Bronchial epithelial cell (primary cell): Measurements from ENCODE around the gene BBS12. TPM values are rescaled to one million over a fixed set of nuclear protein-coding genes. Genes with fewer than 3 reads are reported as not detected.

Experiments
- DNase-seq: peaks from one replicate; pipeline ENCODE4 v3.0.0-alpha.2; 2010; ENCODE audit warnings: low read depth
- FAIRE-seq: peaks from 2 replicates; lab custom pipeline; 2011; peaks lifted over from hg19 to GRCh38; lab: Jason Lieb, UNC
- H3K27me3 ChIP-seq: 2 replicates; pipeline ENCODE4 v1.5.1; 2011; ENCODE audit warnings: low read length; ENCODE audit not compliant: control insufficient read depth, insufficient read depth
- H3K36me3 ChIP-seq: 2 replicates; pipeline ENCODE4 v1.5.1; 2011; ENCODE audit warnings: low read length; ENCODE audit not compliant: control insufficient read depth, insufficient read depth
- H3K4me3 ChIP-seq: 2 replicates; pipeline ENCODE4 v1.5.1; 2011; ENCODE audit warnings: mild to moderate bottlenecking, low read depth, low read length, control low read depth
- total RNA-seq: library from RNA; depleted of rRNA; stranded (reverse); fragments of >200 nt; gene quantifications from 2 replicates; pipeline ENCODE4 v1.2.1, GENCODE V29; 2014
- TF ChIP-seq, protein P1 (sequence below): IDR thresholded peaks from 2 replicates; pipeline ENCODE4 v1.5.1; 2011; ENCODE audit warnings: mild to moderate bottlenecking, moderate library complexity, low read length, control low read depth, inconsistent platforms; ENCODE audit not compliant: insufficient read depth, severe bottlenecking

Gene BBS12
- total RNA-seq, 1 donor from 2014 or later: 4.5 TPM

DNA sequence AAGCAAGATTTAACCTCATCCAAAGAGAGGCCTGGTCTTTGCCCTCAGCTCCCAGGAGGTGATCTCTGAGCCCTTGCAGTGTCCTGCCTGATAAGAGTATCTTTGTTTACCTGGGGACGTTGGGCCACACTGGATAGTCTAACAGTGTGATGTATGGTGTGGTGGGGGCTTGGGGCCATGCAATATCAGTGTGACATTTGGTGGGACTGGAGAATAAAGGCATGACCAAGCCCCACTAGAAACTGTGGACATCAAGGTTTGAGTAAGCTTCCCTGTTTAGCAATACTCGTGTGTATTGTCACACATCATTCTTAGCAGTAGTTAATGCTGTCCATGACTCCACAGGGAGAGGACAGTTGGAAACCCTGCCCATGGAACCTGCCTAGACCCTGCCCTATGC, 34.4 kb downstream of the BBS12 start:
- FAIRE-seq (no peak), DNase-seq (no peak)
- no peaks in the 10 kb centered on the region for H3K27me3 ChIP-seq
- TF ChIP-seq, protein P1, sequence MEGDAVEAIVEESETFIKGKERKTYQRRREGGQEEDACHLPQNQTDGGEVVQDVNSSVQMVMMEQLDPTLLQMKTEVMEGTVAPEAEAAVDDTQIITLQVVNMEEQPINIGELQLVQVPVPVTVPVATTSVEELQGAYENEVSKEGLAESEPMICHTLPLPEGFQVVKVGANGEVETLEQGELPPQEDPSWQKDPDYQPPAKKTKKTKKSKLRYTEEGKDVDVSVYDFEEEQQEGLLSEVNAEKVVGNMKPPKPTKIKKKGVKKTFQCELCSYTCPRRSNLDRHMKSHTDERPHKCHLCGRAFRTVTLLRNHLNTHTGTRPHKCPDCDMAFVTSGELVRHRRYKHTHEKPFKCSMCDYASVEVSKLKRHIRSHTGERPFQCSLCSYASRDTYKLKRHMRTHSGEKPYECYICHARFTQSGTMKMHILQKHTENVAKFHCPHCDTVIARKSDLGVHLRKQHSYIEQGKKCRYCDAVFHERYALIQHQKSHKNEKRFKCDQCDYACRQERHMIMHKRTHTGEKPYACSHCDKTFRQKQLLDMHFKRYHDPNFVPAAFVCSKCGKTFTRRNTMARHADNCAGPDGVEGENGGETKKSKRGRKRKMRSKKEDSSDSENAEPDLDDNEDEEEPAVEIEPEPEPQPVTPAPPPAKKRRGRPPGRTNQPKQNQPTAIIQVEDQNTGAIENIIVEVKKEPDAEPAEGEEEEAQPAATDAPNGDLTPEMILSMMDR: no peak
- H3K4me3 ChIP-seq: no peak overlapping the region
- no peaks in the 10 kb centered on the region for H3K36me3 ChIP-seq

- DNase-seq (no peak), FAIRE-seq (no peak)
- TF ChIP-seq, protein P1: no peak
- Histone ChIP-seq H3K4me3 (no peak overlapping the region), H3K36me3 (no peaks in the 10 kb centered on the region), H3K27me3 (no peaks in the 10 kb centered on the region)
Observed at GRCh38 chr4:122771724-122772123, 39.2 kb downstream of the BBS12 start.

GRCh38 chr4:122772311-122772710, 39.8 kb downstream of the BBS12 start:
- peak; percentile 74 for DNase-seq
- no peak overlapping the region for H3K4me3 ChIP-seq
- no peaks in the 10 kb centered on the region for H3K27me3 ChIP-seq
- FAIRE-seq: no peak
- no peaks in the 10 kb centered on the region for H3K36me3 ChIP-seq
- TF ChIP-seq, protein P1: no peak

GRCh38 chr4:122772986-122773385, 40.5 kb downstream of the BBS12 start:
- no peak for DNase-seq
- no peaks in the 10 kb centered on the region for H3K36me3 ChIP-seq
- TF ChIP-seq, protein P1: no peak
- no peak for FAIRE-seq
- no peak overlapping the region for H3K4me3 ChIP-seq
- H3K27me3 ChIP-seq: no peaks in the 10 kb centered on the region

GRCh38 chr4:122775039-122775438, 42.5 kb downstream of the BBS12 start:
- no peak overlapping the region for H3K4me3 ChIP-seq
- DNase-seq (no peak), FAIRE-seq (no peak)
- H3K36me3 ChIP-seq: no peaks in the 10 kb centered on the region
- TF ChIP-seq, protein P1: no peak
- no peaks in the 10 kb centered on the region for H3K27me3 ChIP-seq
